ENCODE data around the gene NR2C2. TPM values are rescaled to one million over a fixed set of nuclear protein-coding genes. Genes with fewer than 3 reads are reported as not detected.

Gene NR2C2
- total RNA-seq, 1 experiment from 2014 or later, result 38.5 TPM

DNA sequence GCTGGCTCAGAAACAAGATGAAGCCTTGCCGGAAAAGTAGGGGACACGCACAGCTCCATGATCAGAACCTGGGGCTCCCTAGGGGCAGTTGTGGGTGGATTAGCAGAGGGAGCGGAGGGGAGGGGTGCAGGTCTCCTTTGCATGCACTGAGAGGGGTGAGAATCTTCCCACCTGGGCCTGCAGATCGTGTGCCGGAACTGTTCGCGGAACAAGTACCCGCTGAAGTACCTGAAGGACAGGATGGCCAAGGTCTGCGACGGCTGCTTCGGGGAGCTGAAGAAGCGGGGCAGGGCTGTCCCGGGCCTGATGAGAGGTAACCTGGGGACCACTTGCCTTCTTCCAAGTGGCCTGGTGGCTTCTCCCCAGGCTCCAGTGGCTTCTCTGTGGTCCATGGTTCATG lies 24.5 kb upstream of the NR2C2 start:
- Histone ChIP-seq H2AK5ac (ENCODE audit: insufficient read length, low read length) (no peak overlapping the region), H2BK5ac (ENCODE audit: insufficient read length, low read length) (no peak overlapping the region), H4K8ac (replicated peaks; ENCODE audit: insufficient read length, low read depth, low read length) (no peak overlapping the region), H4K91ac (ENCODE audit: insufficient read length, low read depth, low read length) (no peak overlapping the region), H3K27me3 (ENCODE audit: insufficient read depth, low read length) (no peaks in the 10 kb centered on the region), H3K9me3 (ENCODE audit: control insufficient read depth, low read depth, low read length) (no peaks in the 10 kb centered on the region), H2AFZ (ENCODE audit: low read length) (no peak overlapping the region), H3K79me1 (ENCODE audit: insufficient read depth, low read depth, low read length, poor library complexity, severe bottlenecking) (no peaks in the 10 kb centered on the region), H3K56ac (ENCODE audit: insufficient read length, low read depth, low read length) (no peak overlapping the region), H2BK12ac (ENCODE audit: insufficient read length, low read depth, low read length) (no peak overlapping the region), H3K79me2 (ENCODE audit: insufficient read depth, low read length) (no peaks in the 10 kb centered on the region), H3K14ac (ENCODE audit: insufficient read depth, low read length) (no peak overlapping the region), H3K9ac (ENCODE audit: extremely low read depth, insufficient read length, low read length) (no peak overlapping the region), H3K23ac (ENCODE audit: insufficient read length, low read depth, low read length) (no peak overlapping the region), H2BK15ac (ENCODE audit: low read depth, low read length) (no peak overlapping the region), H3K4me1 (ENCODE audit: insufficient read depth, low read length) (peaks cover 4% of the 10 kb centered on the region; the same call in 1 of the 2 replicates), H3K4me2 (ENCODE audit: insufficient read depth, insufficient read length, low read length) (no peak overlapping the region), H4K20me1 (ENCODE audit: control insufficient read depth, insufficient read depth, insufficient read length) (no peaks in the 10 kb centered on the region), H3T11ph (ENCODE audit: low read length) (no peak overlapping the region), H4K5ac (ENCODE audit: insufficient read length, low read depth, low read length) (no peak overlapping the region), H3K23me2 (ENCODE audit: insufficient read length, low read depth, low read length, poor library complexity, severe bottlenecking) (no peaks in the 10 kb centered on the region), H3K4ac (ENCODE audit: low read depth, low read length) (no peak overlapping the region), H2BK120ac (ENCODE audit: low read depth, low read length, poor library complexity, severe bottlenecking) (no peak overlapping the region), H3K27ac (ENCODE audit: insufficient read length, low read depth, low read length) (no peak overlapping the region), H3K18ac (ENCODE audit: insufficient read length, low read depth, low read length) (no peak overlapping the region), H2BK20ac (ENCODE audit: low read depth, low read length, poor library complexity, severe bottlenecking) (no peak overlapping the region)
- no CpG with 5 or more reads among the region's 13 CpGs for WGBS (ENCODE audit: extremely low coverage, insufficient read length, low lambda C conversion rate)
- no peaks in the 10 kb centered on the region; a peak in 1 of 7 replicates for H3K36me3 Mint-ChIP-seq (ENCODE audit: insufficient read depth in 1 of 3, low read depth in 3 of 3)
- no peak overlapping the region; a peak in 2 of 7 replicates for H3K27ac Mint-ChIP-seq
- H3K9me3 Mint-ChIP-seq, result no peaks in the 10 kb centered on the region
- no peaks in the 10 kb centered on the region for H3K27me3 Mint-ChIP-seq (ENCODE audit: low read depth)
- no peak for TF ChIP-seq CTCF (conservative IDR thresholded peaks at IDR 0.05)
- DNase-seq, result no peak
- no peak overlapping the region for H3K4me3 Mint-ChIP-seq
- peaks cover 18 to 32% of the 10 kb centered on the region in 2 experiments for H3K4me1 Mint-ChIP-seq

Data from H9 (cell line).